ENCODE results near the gene PAX6.

GRCh38 chr11:31764766-31765165, 46.4 kb downstream of the PAX6 start:
- no peak for TF ChIP-seq SPI1 (IDR thresholded peaks at IDR 0.05; ENCODE audit: low read depth, low read length)
- TF ChIP-seq POLR2AphosphoS5 (IDR thresholded peaks at IDR 0.05; ENCODE audit: low read depth, low read length): no peak
- no peak for TF ChIP-seq POLR2A (IDR thresholded peaks at IDR 0.05; ENCODE audit: low read depth, low read length)
- TF ChIP-seq TAF1 (IDR thresholded peaks at IDR 0.05; ENCODE audit: low read depth, low read length): no peak
- no peak for TF ChIP-seq PAX5 (IDR thresholded peaks at IDR 0.05; ENCODE audit: insufficient read depth, low read length, severe bottlenecking)
- no peak for TF ChIP-seq POU2F2 (IDR thresholded peaks at IDR 0.05; ENCODE audit: low read depth, low read length)
